Caco-2 (cell line): ENCODE measurements around the gene COA8. TPM values are rescaled to one million over a fixed set of nuclear protein-coding genes. Genes with fewer than 3 reads are reported as not detected.

Source experiments
- BruUV-seq: library from RNA; stranded (reverse); fragments of 400-500 nt; replicated peaks from 2 replicates; lab custom pipeline; 2021; lab: Mats Ljungman, UMichigan
- CTCF ChIA-PET: fragments of 300-600 bp; sonication (Branson Sonifier 250); formaldehyde crosslinking; loops from one replicate; lab custom pipeline; 2022; ENCODE audit warnings: antibody characterized with exemption; lab: Charles Lee
- POLR2A ChIA-PET: fragments of 300-600 bp; sonication (Branson Sonifier 250); formaldehyde crosslinking; loops from one replicate; lab custom pipeline; 2022; ENCODE audit warnings: antibody characterized with exemption; lab: Charles Lee
- DNase-seq, 2 experiments: peaks; one replicate each; pipeline versions ENCODE4 v3.0.0 to v3.0.0-alpha.2; 2020 to 2022
- H3K27me3 ChIP-seq: replicated peaks from 2 replicates; pipeline ENCODE4 v1.6.0; 2011; ENCODE audit warnings: low read length; ENCODE audit not compliant: control insufficient read depth, insufficient read depth
- H3K36me3 ChIP-seq: 2 replicates; pipeline ENCODE4 v1.5.1; 2011; ENCODE audit warnings: low read length; ENCODE audit not compliant: control insufficient read depth, insufficient read depth
- H3K4me1 ChIP-seq: fragments of 250-450 bp; sonication (Bioruptor Pico); 2 replicates; pipeline ENCODE4 v1.5.1; 2020; ENCODE audit warnings: mild to moderate bottlenecking
- H3K4me3 ChIP-seq: 2 replicates; pipeline ENCODE4 v1.5.1; 2011; ENCODE audit warnings: low read depth, mild to moderate bottlenecking, control low read depth, low read length
- H3K9me3 ChIP-seq: fragments of 250-450 bp; sonication (Bioruptor Pico); 2 replicates; pipeline ENCODE4 v1.5.1; 2020; ENCODE audit warnings: mild to moderate bottlenecking, moderate library complexity
- H3K27ac Mint-ChIP-seq: one replicate; pipeline ENCODE4 v1.8.0; 2022; ENCODE audit warnings: mixed read lengths; ENCODE audit not compliant: unreplicated experiment
- H3K27me3 Mint-ChIP-seq: one replicate; pipeline ENCODE4 v1.8.0; 2022; ENCODE audit warnings: mixed read lengths; ENCODE audit not compliant: insufficient read depth, unreplicated experiment
- H3K36me3 Mint-ChIP-seq: one replicate; pipeline ENCODE4 v1.8.0; 2022; ENCODE audit warnings: mild to moderate bottlenecking, mixed read lengths; ENCODE audit not compliant: insufficient read depth, unreplicated experiment
- H3K4me1 Mint-ChIP-seq: one replicate; pipeline ENCODE4 v1.8.0; 2022; ENCODE audit warnings: low read depth, mixed read lengths; ENCODE audit not compliant: unreplicated experiment
- H3K4me3 Mint-ChIP-seq: one replicate; pipeline ENCODE4 v1.8.0; 2022; ENCODE audit warnings: mild to moderate bottlenecking, moderate library complexity, mixed read lengths; ENCODE audit not compliant: unreplicated experiment
- H3K9me3 Mint-ChIP-seq: one replicate; pipeline ENCODE4 v1.8.0; 2022; ENCODE audit warnings: mixed read lengths; ENCODE audit not compliant: unreplicated experiment
- intact Hi-C: fragments of 100-400 bp; cut with micrococcal nuclease; formaldehyde crosslinking; loops from one replicate; pipeline ENCODE4 v1.10.0; 2022; ENCODE audit not compliant: unreplicated experiment
- total RNA-seq: library from RNA; stranded (reverse); gene quantifications from 2 replicates; pipeline ENCODE4 v1.2.3, GENCODE V29; 2022
- TF ChIP-seq, protein P1 (sequence below), 2 experiments: fragments of 200-600 bp in 1 of 2; IDR thresholded peaks; 1 replicate in 1 of 2; 2 replicates in 1 of 2; pipeline versions ENCODE4 v1.5.1 to v1.8.0; 2011 to 2022; ENCODE audit warnings: antibody characterized with exemption in 1 of 2, control low read depth in 1 of 2, inconsistent platforms in 1 of 2, low read depth in 1 of 2, low read length in 1 of 2, mild to moderate bottlenecking in 1 of 2, moderate library complexity in 1 of 2; ENCODE audit not compliant: insufficient read depth in 1 of 2, severe bottlenecking in 1 of 2, unreplicated experiment in 1 of 2

COA8 gene
- total RNA-seq, 1 experiment from 2014 or later = 50.7 TPM

DNA sequence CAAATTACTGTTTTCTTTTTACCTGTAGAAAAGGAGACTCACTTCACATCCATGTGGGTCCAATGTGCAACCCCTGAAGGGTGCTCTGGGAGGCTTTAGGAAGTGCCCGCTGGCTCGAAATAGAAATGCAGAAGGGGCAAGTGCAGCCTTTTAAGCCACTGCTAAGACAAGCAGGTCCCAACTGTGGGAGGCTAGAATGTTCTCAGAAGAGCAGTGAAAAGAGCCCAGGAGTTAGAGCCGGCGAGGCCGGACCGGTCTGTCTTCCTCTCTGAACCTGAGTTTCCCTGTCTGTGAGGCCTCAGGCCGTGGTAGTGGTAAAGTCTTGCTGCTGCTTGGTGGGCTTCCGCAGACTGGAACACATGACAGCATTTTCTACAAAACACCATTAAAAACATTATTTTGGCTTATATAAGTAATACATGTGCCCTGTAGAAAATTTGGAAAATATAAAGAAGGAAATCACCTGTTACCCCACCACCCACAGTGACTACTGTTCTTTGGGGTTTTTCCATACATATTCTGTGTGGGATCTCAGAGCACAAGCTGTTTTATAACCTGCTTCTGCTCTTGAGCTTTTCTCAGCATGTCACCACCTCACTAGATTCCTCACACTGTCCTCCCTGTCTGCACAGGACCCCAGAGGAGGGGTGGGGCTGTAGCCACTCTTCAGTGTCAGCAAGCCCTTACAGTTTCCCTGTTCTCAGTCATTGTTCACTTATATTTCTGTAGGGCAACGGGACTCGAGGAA is 46.2 kb upstream of the COA8 start:
- CTCF ChIA-PET = interaction anchor here (0.6 to 2.8 kb wide), 3 partner anchors 23 to 44 kb away, joined by 4 to 49 read pairs (median 4); no protein-coding TSS in a partner anchor

GRCh38 chr14:103517174-103517566 is 45.6 kb upstream of the COA8 start:
- no TSS peak for BruUV-seq
- Mint-ChIP-seq H3K9me3 (no peaks in the 10 kb centered on the region), H3K27ac (no peak overlapping the region), H3K4me1 (peaks cover 7% of the 10 kb centered on the region), H3K36me3 (peaks cover 46% of the 10 kb centered on the region), H3K4me3 (no peak overlapping the region), H3K27me3 (no peaks in the 10 kb centered on the region)
- Histone ChIP-seq H3K9me3 (no peaks in the 10 kb centered on the region), H3K27me3 (no peaks in the 10 kb centered on the region), H3K4me1 (peaks cover 10% of the 10 kb centered on the region; the same call in 1 of the 2 replicates), H3K36me3 (peaks cover 9% of the 10 kb centered on the region), H3K4me3 (no peak overlapping the region)
- POLR2A ChIA-PET = no interaction called here
- CTCF ChIA-PET = interaction anchor here (0.6 to 2.8 kb wide), 2 partner anchors 23 to 29 kb away, joined by 4 to 49 read pairs; no protein-coding TSS in a partner anchor
- DNase-seq = no peak
- intact Hi-C loops = no loop called here
- TF ChIP-seq, protein P1, sequence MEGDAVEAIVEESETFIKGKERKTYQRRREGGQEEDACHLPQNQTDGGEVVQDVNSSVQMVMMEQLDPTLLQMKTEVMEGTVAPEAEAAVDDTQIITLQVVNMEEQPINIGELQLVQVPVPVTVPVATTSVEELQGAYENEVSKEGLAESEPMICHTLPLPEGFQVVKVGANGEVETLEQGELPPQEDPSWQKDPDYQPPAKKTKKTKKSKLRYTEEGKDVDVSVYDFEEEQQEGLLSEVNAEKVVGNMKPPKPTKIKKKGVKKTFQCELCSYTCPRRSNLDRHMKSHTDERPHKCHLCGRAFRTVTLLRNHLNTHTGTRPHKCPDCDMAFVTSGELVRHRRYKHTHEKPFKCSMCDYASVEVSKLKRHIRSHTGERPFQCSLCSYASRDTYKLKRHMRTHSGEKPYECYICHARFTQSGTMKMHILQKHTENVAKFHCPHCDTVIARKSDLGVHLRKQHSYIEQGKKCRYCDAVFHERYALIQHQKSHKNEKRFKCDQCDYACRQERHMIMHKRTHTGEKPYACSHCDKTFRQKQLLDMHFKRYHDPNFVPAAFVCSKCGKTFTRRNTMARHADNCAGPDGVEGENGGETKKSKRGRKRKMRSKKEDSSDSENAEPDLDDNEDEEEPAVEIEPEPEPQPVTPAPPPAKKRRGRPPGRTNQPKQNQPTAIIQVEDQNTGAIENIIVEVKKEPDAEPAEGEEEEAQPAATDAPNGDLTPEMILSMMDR (IDR thresholded peaks at IDR 0.05; ENCODE audit: insufficient read depth in 1 of 2, low read depth in 1 of 2, low read length in 1 of 2, severe bottlenecking in 1 of 2, unreplicated experiment in 1 of 2) = no peak

More for the DNA sequence above, 46.2 kb upstream of the COA8 start:
- BruUV-seq = no TSS peak
- Histone ChIP-seq H3K4me3 (no peak overlapping the region), H3K4me1 (peaks cover 10% of the 10 kb centered on the region; the same call in 1 of the 2 replicates), H3K36me3 (peaks cover 9% of the 10 kb centered on the region), H3K9me3 (no peaks in the 10 kb centered on the region), H3K27me3 (no peaks in the 10 kb centered on the region)
- no peaks in the 10 kb centered on the region for H3K27me3 Mint-ChIP-seq
- H3K36me3 Mint-ChIP-seq = peaks cover 40% of the 10 kb centered on the region
- DNase-seq = no peak
- no peak overlapping the region for H3K27ac Mint-ChIP-seq
- POLR2A ChIA-PET = no interaction called here
- H3K9me3 Mint-ChIP-seq = no peaks in the 10 kb centered on the region
- TF ChIP-seq, protein P1 (IDR thresholded peaks at IDR 0.05; ENCODE audit: insufficient read depth in 1 of 2, low read depth in 1 of 2, low read length in 1 of 2, severe bottlenecking in 1 of 2, unreplicated experiment in 1 of 2) = no peak
- H3K4me1 Mint-ChIP-seq = peaks cover 7% of the 10 kb centered on the region
- intact Hi-C loops = no loop called here
- no peak overlapping the region for H3K4me3 Mint-ChIP-seq

DNA sequence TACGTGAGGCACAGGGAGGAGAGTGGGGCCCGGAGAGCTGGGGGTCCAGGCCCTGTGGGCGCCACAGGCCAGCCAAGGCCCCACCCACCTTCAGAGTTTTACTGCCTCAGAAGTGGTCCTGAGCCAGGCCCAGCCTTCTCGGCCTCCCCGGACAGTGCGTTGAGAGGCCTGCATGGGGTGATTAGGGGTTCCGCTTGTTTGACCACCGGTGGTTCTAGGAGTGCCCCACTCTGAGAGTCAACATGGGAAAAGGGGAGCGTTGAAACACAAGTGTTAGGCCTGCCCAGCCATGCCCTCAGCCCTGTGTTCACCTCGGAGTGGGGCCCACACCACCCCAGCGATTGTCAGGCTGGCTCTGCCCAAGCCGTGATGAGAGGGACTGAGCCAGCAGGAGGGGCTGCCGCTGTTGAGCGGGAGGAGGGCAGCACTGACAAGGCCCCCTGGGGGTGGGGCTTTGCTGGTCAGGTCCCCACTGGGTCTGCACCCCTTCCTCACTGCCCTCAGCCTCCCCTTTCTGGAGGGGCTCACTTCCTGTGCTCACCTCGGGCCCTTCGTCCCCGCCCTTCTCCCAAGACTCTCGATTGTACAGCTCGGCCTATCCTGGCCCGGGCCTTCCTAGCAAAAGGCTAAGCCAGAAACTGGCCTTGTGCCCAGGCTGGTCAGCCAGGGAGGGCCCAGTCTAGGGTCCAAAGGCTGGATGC is 44.9 kb upstream of the COA8 start:
- no peak overlapping the region for H3K27ac Mint-ChIP-seq
- ChIA-PET POLR2A (no interaction called here), CTCF (interaction anchor here (0.6 to 2.8 kb wide), 13 partner anchors 8 to 220 kb away, joined by 3 to 49 read pairs (median 4); partner anchors contain the start of gene TRMT61A)
- H3K9me3 Mint-ChIP-seq = no peaks in the 10 kb centered on the region
- TF ChIP-seq, protein P1 (IDR thresholded peaks at IDR 0.05; ENCODE audit: insufficient read depth in 1 of 2, low read depth in 1 of 2, low read length in 1 of 2, severe bottlenecking in 1 of 2, unreplicated experiment in 1 of 2) = no peak
- H3K4me3 Mint-ChIP-seq = no peak overlapping the region
- Histone ChIP-seq H3K36me3 (peaks cover 9% of the 10 kb centered on the region), H3K4me1 (peaks cover 12% of the 10 kb centered on the region), H3K9me3 (no peaks in the 10 kb centered on the region), H3K27me3 (no peaks in the 10 kb centered on the region), H3K4me3 (no peak overlapping the region)
- DNase-seq = no peak
- peaks cover 7% of the 10 kb centered on the region for H3K4me1 Mint-ChIP-seq
- H3K27me3 Mint-ChIP-seq = no peaks in the 10 kb centered on the region
- intact Hi-C loops = loop anchor here (1.0 kb wide), 1 partner anchor 28 kb away; no protein-coding TSS in a partner anchor
- H3K36me3 Mint-ChIP-seq = peaks cover 50% of the 10 kb centered on the region
- no TSS peak for BruUV-seq
